DMS114 treated with DMSO at 0.1 percent for 48 hours (cell line): ENCODE data around the gene SNX14.
"Not testable (repeated sequence)": the region's sequence is repeated elsewhere in the genome, so short reads cannot be mapped to it uniquely, and the experiment has no call there.

Source experiments
- DNase-seq: peaks from one replicate; lab custom pipeline; 2025; ENCODE audit not compliant: unreplicated experiment; lab: John Stamatoyannopoulos, UW

SNX14 gene

DNA sequence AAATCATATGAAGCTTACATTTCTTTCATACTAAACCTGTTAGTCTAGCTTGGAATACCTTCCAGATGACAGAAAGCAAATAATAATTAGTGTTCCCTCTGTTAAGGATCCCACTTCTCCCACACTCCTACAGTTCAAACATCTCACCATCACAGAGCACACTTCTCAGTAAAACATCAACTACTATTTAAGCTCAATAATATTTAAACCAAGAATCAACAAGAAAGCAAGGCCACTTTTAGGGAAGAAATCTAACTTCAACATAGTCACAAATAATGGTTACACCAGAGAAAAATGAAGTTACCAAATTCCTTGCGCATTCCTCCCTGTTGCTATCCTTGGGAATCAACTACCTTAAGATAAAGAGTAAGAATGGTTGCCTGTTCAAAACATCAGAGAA lies 1.6 kb downstream of the SNX14 start:
- DNase-seq, result no peak

- DNase-seq, result no peak
Observed at GRCh38 chr6:85591207-85591606, 2.5 kb downstream of the SNX14 start.

GRCh38 chr6:85585741-85586140 lies 7.9 kb downstream of the SNX14 start:
- DNase-seq, result no peak

- not testable (repeated sequence) for DNase-seq
Observed at GRCh38 chr6:85582832-85583231, 10.8 kb downstream of the SNX14 start.

- DNase-seq, result no peak
Observed at GRCh38 chr6:85581572-85581971, 12.1 kb downstream of the SNX14 start.

DNA sequence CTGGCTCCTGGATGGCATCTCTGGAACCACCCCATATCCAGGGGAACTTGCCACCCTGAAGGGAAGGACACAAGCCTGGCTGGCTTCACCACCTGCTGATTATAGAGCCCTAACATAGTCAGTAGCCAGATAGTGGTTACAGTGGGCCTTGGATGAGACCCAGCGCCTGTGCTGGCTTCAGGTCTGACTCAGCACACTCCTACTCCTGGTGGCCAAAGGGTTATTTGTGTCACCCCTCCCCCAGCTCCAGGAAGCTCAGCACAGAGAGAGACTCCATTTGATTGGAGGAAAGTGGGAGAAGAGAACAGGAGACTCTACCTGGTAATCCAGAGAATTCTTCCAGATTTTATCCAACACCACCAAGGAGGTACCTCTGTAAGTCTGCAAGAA lies 12.8 kb downstream of the SNX14 start:
- DNase-seq, result no peak

- DNase-seq, result no peak
Observed at GRCh38 chr6:85580118-85580877, 13.4 kb downstream of the SNX14 start.

- DNase-seq, result no peak
Observed at GRCh38 chr6:85579581-85579980, 14.1 kb downstream of the SNX14 start.

DNA sequence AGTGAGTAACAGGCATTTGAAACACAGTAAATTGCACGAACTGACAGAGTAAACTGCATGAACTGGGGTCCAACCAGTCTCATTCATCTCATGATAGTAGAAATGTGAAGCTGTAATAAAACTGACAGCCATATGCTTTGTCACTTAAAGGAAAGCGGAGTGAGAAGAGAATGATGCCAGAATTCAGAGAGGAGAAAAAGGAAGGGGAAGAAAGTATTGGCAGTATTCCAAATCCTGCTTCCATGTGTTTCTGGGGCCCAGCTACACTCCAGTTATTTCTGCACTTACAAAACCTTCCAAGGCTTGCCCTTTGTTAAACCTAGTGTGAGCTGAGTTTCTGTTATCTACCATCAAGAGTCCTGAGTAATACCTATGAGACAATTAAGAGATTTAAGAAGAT lies 17.2 kb downstream of the SNX14 start:
- no peak for DNase-seq

- DNase-seq, result no peak
Observed at GRCh38 chr6:85574932-85575598, 18.6 kb downstream of the SNX14 start.

- DNase-seq, result no peak
Observed at GRCh38 chr6:85569323-85569722, 24.3 kb downstream of the SNX14 start.

DNA sequence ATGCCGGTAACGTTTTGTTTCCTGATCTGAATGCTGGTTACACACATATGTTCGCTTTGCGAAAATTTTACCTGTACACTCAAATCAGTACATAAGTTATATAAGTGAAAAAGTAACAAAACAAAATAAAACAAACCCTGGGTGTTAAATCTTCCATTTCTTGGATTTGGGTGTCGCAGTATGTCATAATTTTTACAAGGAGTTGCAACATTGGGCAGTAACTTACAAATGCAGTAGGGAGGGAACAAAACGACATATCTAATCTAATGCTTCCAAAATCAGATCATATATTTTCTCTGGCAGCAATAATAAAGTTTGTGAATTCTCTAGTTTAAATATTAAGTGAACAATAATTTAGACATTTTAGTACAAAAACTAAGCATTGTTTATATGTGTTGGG lies 25.2 kb downstream of the SNX14 start:
- DNase-seq, result no peak

- no peak for DNase-seq
Observed at GRCh38 chr6:85565736-85566135, 27.9 kb downstream of the SNX14 start.

DNA sequence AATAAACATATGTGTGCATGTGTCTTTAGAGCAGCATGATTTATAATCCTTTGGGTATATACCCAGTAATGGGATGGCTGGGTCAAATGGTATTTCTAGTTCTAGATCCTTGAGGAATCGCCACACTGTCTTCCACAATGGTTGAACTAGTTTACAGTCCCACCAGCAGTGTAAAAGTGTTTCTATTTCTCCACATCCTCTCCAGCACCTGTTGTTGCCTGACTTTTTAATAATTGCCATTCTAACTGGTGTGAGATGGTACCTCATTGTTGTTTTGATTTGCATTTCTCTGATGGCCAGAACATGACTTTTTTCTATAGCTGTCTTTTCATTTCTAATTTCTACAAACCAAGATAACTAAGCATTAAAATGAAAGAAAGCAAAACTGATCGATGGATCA lies 29.4 kb downstream of the SNX14 start:
- not testable (repeated sequence) for DNase-seq

GRCh38 chr6:85561750-85562357 lies 31.8 kb downstream of the SNX14 start:
- no peak for DNase-seq

GRCh38 chr6:85556992-85557668 lies 36.5 kb downstream of the SNX14 start:
- no peak for DNase-seq

DNA sequence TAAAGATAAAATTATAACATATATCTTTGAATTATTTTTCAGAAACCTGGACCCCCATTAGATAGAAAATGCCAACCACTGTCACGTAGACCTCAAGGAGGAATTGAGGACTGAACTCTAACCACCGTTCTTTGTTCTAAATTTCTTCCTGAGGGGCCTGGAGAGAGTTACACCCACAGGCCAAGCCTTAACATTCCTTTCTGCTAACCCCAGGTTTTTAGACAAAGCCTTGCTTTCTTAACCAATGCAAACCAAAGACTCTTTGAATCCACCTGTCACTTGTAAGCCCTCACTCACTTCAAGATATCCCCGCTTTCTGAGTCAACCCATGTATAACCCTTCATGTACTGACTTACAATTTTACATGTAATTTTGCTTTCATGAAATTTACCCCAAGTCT lies 41.0 kb downstream of the SNX14 start:
- DNase-seq, result no peak

- DNase-seq, result no peak
Observed at GRCh38 chr6:85551264-85551663, 42.4 kb downstream of the SNX14 start.

DNA sequence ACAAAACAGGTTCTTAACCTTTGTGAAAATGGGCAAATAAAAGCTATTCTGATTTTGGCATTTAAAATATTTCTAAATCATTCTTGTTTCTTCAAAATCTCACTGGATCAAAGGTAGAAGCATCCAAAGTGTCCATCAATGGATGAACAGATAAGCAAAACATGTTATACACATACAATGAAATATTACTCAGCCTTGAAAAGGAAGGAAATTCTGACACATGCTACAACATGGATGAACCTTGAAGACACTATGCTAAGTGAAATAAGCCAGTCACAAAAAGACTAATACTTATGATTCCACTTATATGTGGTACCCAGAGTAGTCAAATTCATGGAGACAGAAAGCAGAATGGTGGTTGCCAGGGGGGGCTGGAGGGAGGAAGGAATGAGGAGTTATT lies 45.9 kb downstream of the SNX14 start:
- no peak for DNase-seq

DNA sequence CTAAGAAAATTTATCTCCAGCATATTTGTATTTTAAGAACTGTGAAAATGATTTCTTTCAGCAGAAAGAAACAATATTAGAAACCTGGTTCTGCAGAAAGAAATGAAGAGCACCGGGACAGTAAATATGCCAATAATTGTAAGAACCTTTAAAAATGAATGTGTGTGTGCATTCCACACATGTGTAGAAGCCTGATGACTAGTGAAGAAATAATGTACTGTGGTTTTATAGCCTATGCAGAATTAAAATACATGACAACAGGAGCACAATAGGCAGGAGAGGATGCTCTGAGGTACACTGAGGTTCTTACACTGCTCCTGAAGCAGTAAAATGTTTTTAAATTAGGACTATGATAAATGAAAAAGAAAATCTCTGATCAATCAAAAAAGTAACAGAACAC lies 48.9 kb downstream of the SNX14 start:
- DNase-seq, result no peak

DNA sequence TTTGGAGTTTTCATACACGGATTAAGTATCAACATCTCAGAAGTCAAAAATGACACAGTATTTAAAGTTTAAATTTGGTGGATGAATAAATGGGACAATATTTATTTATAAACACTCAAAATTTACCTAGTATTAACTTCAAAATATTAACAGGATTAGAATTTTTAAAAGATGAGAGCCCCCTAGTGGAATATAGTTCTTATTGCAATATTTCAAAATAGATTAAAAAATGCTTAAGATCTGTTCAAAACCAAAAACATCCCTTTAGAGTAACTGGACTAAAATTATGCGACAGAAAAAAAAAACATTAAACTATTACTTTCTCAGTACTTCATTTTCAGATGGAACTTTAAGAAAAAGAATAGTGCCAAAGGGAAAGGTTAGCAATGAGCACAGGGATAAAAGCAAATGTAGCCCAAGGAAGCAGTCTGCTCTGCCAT lies 56.6 kb downstream of the SNX14 start:
- DNase-seq, result no peak

DNA sequence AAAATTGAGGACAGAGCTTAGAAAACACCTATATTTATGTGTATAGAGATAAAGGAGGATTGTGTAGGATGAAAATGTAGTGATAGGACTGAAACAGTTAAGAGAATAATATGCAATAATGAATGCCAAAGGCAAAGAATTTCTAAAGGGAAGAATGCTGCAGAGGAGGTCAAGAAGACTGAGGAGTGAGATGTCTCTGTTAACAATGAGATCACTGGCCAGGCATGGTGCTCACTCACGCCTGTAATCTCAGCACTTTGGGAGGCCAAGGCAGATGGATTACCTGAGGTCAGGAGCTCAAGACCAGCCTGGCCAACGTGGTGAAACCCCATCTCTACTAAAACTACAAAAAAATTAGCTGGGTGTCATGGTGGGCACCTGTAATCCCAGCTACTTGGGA lies 69.4 kb downstream of the SNX14 start:
- DNase-seq, result not testable (repeated sequence)
